CD4-positive, alpha-beta T cell treated with Interleukin-2 at 100 ng/mL for 4 hours (primary cell): ENCODE results near the gene UCHL5.
"Not testable (repeated sequence)": the region's sequence is repeated elsewhere in the genome, so short reads cannot be mapped to it uniquely, and the experiment has no call there.

ENCODE experiments used
- DNase-seq: peaks from one replicate; pipeline ENCODE4 v3.0.0-alpha.2; 2020; ENCODE audit warnings: low spot score

Gene UCHL5

DNA sequence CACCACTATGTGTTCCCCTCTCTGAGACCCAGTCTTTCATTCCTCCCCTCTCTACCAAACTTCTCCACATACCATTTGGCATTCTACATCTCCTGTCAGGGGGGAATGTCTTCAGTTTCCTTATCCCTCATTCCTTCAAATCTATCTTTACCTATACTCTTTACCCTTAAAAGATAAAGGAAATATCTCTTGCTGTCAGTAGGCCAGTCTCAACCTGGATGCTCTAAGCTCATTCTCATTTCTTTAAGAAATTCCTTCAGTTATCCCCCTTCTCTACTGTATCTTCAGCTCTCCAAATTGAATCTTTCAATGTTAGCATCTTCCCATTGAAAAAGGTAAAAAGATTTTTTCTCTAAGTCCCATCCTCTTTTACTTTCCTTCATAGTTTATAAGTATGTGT is 6.8 kb upstream of the UCHL5 start:
- DNase-seq = no peak

- DNase-seq = no peak
Measured at GRCh38 chr1:193062698-193063463, 3.7 kb upstream of the UCHL5 start.

DNA sequence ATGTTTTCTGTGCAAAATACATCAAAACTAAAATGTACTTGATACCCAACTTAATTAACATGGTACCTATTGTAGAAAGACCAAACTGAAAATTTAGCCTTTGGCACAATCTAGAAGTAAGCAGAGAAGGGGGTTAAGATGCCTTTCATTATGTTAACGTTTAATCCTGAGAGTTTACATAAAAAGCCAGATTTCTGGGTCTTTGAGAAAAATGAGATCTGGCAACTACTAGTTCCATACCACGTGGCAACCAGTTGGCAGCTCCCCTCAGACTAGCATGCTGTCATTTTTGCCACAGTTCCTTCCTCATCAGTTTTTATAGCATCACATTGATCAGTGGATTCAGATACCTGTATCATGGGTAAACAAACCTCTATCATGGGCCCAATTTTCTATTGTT is 1.8 kb upstream of the UCHL5 start:
- no peak for DNase-seq

DNA sequence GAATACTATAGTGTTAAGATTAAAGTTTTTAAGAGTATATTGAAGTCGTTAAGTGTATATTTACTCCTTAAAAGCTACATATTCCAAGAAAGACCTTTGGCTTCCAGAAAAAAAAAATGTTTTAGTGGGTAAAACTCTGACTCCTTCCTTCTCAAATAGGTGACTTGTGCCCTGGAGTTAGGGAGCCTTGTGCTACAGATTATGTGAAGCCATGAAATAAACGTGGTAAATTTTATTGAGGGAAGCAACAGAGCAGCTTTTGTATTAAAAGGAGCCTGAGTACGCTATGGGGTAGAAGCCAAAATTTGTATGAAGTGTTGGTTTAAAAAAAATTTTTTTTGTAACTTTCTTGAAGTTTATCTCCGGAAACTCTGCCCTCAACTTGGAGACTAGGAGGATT is 1.2 kb upstream of the UCHL5 start:
- no peak for DNase-seq

DNA sequence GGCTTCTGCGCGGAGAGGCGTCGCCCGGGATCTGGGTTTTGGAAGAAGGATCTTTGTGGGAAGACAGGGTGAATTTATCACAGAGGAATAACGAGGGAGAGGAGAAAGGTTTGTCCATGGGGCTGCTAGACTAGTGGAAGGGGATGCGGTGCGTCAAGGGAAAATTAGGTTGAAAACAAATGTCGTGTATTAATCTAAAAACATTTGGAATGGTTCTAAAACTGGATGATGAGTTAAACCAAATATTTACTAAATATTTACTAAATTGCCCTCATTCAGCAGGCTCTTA is 899 bp upstream of the UCHL5 start:
- no peak for DNase-seq

DNA sequence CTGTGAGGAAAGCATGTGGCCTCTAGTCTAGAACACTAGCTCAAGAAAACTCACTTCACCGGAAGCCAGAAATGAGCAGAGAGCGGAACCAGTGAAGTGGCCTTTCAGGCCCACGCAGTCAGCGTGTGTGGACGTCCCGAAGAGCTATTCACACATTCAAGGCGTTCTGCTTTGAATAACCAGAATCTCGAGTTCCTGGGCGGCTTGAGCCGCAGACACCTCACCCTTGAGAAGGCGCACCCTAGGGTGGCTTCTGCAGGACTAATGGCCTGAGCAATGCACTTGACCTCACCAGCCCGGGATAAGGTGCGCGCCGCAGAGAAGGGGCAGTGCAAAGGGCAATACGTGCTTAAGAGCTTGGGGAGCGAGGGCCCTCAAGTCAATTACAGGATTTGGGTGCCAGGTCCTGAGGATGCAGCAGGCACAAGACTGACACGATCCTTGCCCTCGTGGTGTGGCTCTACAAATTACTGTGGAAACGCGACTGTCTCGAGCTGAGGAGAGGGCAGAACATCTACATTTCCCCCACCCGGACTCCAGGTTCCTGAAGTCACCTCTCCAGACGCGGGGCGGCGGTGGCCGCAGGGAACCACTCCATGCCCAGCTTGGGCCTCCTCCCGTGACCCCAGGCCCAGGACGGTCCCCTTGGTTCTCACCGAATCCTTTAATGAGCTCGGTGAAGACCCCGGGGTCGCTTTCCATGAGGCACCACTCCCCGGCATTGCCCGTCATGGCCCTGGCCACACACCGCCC is 455 bp downstream of the UCHL5 start:
- peak; percentile 56 for DNase-seq

- no peak for DNase-seq
Measured at GRCh38 chr1:193054169-193054675, 4.9 kb downstream of the UCHL5 start.

GRCh38 chr1:193048913-193049312 is 10.2 kb downstream of the UCHL5 start:
- not testable (repeated sequence) for DNase-seq

DNA sequence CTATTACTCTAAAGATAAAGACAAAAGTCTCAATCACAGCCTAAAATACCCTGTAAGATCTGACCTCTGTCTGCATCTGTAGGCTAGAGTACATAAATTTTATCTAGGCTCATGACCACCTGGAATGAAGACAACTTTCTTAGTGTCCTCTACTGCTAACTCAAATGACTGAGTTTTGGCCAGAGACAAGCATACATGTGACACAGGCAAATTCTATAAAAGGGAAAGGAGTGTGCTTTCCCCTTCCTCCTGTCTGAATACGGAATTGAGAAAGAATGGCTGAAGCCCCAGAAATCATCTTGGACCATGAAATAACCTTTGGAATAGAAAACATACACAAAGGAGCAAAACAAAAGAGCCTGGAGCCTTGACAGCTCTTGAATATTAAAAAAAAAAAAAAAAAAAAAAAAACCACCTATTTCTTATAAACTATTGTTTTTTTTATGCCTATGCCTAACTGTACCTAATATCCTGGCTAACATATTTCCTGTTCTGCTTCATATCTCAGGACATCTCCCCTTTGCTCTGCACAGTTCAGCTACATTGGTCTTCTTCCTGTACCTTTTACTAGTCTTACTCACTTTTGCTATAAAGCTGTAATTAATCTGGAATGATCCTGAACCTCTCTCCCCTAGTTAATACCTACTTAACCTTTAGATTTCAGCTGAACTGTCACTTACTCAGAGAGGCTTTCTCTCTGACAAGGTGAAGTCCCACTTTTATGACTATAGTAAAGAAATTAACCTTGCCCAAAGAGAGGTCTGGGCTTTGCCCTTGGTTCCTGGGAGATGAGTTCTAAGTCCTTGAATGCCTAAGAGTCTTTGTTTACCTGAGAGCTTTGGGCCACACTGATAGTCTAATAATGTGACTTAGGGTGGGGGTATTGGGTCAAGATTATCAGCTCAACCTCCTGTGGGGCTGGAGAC is 16.1 kb downstream of the UCHL5 start:
- DNase-seq = no peak

GRCh38 chr1:193040011-193040410 is 19.1 kb downstream of the UCHL5 start:
- DNase-seq = no peak

DNA sequence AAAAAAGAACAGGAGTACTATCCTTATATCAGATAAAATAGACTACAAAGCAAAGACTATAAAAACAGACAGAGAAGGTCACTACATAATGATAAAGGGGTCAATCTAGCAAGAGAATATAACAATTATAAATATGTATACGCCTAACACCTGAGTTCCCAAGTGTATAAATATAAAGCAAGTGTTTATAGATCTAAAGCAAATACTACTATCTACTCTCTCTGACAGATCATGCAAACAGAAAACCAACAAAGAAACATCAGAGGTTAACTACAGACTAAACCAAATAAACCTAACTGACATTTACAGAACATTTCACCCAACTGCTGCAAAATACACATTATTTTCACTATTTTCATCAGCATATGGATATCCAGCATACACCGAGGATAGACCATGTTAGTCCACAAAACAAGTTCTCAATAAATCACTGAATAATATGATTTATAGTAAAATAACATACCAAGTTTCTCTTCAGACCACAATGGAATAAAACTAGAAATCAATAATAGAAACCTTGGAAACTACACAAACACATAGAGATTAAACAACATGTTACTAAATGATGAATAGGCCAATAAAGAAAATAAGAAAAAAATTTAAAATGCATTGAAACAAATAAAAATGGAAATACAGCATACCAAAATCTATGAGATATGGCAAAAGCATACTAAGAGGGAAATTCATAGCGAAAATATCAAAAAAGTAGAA is 22.7 kb downstream of the UCHL5 start:
- DNase-seq = no peak

DNA sequence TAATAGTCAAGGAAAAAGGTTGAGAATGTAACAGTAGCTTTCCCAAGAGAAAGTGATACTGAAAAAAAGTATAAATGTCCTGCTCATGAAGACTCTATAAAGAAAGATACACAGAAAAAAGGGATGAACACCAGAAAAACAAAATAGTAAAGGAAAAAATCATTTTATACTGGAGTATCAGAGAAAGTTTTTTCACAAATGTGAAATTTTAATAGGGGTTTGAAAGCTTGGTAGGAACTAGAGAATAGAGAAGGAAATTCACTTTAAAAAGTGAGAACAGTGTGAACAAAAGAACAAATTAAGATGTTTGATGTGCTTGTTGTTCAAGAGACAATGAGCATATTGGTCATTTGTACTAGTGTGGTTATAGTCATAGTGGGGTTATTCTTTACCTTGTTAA is 25.6 kb downstream of the UCHL5 start:
- DNase-seq = no peak

DNA sequence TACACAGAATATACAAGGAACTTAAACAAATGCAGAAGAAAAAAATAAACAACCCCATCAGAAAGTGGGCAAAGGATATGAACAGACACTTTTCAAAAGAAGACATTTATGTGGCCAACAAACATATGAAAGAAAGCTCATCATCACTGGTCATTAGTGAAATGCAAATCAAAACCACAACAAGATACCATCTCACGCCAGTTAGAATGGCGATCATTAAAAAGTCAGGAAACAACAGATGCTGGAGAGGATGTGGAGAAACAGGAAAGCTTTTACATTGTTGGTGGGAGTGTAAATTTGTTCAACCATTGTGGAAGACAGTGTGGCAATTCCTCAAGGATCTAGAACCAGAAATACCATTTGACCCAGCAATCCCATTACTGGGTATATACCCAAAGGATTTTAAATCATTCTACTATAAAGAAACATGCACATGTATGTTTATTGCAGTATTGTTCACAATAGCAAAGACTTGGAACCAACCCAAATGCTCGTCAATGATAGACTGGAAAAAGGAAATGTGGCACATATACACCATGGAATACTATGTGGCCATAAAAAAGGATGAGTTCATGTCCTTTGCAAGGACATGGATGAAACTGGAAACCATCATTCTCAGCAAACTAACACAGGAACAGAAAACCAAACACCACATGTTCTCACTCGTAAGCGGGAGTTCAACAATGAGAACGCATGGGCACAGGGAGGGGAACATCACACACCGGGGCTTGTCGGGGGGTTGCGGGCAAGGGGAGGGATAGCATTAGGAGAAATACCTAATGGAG is 26.3 kb downstream of the UCHL5 start:
- not testable (repeated sequence) for DNase-seq

DNA sequence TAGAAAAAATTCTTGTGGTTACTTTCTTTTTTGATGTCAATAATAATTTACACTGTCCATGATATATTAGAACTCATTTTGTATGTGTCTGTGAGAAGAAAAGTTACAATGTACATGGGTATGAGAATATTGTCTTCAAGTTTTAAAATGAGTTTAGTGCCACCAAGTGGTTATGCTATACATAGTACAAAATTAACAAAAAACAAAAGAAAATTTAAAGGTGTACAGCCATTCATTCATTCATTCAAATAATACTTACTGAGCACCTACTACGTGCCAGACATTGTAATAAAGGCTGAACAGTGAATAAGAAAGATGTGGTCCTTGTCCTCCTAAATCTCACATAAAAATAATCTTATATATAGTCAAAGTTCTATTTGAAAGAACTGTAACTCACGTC is 27.7 kb downstream of the UCHL5 start:
- no peak for DNase-seq

GRCh38 chr1:193030280-193030679 is 28.9 kb downstream of the UCHL5 start:
- no peak for DNase-seq

GRCh38 chr1:193025218-193025617 is 33.9 kb downstream of the UCHL5 start:
- no peak for DNase-seq

DNA sequence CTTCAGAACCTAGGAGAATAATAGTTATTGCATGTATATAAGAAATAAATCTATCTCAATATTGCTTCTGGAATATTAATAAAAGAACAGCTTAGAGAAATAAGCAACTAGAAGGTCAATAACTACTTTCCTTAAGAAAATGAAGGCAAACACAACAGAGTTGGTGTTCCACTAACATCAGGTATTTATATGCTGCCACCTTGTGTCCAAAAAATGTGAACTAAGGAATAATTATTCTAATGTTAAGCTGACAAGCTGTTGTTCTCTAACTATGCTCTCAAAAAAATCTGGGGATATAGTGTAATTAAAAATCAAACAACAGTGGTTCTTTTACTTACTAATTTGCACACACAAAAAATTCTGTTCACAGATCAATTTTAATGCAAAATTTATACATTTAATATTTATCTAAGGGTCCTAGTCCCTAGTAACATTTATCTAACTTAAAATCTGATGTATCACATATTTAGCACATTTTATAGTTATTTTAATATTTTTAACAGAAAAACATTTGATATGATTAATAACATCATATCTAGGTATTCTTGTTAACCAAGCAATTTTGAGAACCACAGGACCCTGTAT is 39.6 kb downstream of the UCHL5 start:
- peak; percentile 63 for DNase-seq

DNA sequence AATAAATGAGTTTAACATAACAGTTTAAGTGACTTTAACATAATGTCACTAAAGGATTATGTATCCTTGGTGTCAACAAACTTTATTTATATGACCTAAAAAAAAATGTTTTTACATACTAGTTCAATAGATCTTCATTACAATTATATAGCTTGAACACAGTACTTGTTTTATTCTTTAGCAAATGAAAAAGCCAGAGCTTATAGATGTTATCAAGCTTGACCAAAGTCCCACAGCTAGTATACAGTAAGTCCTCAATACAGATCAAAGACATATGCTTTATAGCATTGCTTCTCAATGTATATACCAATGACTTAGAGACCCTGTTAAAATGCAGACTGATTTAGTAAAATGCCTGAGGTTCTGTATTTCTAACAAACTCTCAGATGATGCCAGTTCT is 42.4 kb downstream of the UCHL5 start:
- DNase-seq = no peak

GRCh38 chr1:193014400-193014799 is 44.8 kb downstream of the UCHL5 start:
- no peak for DNase-seq

DNA sequence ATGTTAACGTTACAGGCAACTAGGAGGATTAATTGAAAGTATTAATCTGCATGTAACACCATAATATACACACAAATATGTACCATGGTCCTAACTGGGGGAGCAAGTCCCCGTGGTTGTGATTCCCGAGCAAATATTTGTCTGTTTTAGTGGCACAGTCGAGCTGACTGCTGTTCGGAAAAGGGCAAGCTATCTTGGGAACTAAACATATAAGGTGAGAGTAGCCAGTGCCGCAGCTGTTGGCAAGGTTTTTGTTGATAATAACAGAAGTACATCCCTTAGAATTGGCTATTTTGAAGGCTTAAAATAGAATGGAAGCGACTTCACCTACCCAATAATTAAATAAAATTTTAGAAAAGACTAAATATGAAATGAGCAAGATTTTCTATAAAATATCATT is 45.5 kb downstream of the UCHL5 start:
- DNase-seq = no peak

- DNase-seq = no peak
Measured at GRCh38 chr1:193013005-193013404, 46.2 kb downstream of the UCHL5 start.
